ENCODE data around the gene UBE2K.

The UBE2K gene

DNA sequence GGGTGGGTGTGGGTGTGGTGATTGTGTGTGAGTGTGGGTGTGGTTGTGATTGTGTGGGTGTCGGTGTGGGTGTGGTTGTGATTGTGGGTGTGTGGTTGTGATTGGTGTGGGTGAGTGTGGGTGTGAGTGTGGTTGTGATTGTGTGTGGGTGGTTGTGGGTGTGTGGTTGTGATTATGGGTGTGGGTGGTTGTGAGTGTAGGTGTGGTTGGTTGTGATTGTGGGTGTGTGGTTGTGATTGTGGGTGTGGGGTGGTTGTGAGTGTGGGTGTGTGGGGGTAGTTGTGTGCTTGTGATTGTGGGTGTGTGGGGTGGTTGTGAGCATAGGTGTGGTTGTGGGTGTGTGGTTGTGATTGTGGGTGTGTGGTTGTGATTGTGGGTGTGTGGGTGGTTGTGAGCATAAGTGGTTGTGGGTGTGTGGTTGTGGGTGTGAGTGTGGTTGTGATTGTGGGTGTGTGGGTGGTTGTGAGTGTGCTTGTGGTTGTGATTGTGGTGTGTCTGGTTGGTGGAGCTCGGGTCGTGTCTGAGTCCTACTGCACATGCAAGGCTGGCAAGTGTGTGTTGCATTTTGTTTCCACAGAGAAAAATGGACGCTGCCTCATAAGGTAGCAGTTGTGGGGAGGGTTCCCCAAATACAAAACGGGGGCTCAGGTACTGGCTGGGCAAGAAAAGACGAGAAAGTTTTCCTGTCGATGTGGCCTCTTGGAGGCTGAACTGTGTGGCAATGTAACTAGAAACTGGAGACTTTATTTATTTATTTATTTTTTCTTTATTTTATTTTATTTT is 116.7 kb downstream of the UBE2K start:
- no peak for TF ChIP-seq TCF4 (CRISPR knock-in tag; IDR thresholded peaks at IDR 0.05; ENCODE audit: borderline replicate concordance)
- no peak for ATAC-seq

DNA sequence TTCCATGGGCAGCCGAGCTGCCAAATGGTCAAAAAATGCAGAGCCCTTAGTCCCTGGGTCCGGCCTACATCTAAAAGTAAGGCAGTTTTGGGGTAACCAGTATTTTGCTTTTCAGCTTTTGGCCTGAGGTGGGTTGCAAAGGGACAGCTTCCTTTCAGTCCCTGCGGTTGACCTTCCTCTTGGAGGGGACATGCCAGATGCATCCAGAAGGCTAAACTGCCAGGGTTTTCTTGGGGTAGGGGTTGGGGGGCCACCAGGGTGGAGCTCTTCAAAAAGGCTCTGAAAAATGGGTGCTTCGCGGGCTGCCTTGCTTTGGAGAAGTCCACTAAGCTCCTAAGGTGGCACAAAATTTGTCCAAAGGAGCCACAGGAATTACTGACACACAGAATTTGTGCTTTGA is 120.7 kb downstream of the UBE2K start:
- no peak for TF ChIP-seq ZFP3 (CRISPR knock-in tag; IDR thresholded peaks at IDR 0.05)
- no peak for TF ChIP-seq TOX (CRISPR knock-in tag; IDR thresholded peaks at IDR 0.05; ENCODE audit: borderline replicate concordance)
- TF ChIP-seq CREB5 (CRISPR knock-in tag; IDR thresholded peaks at IDR 0.05; ENCODE audit: low read depth): no peak
- no peak for TF ChIP-seq CSRNP3 (CRISPR knock-in tag; IDR thresholded peaks at IDR 0.05)
- TF ChIP-seq SNAI2 (CRISPR knock-in tag; IDR thresholded peaks at IDR 0.05): no peak
- TF ChIP-seq ESRRG (CRISPR knock-in tag; IDR thresholded peaks at IDR 0.05): no peak
- TF ChIP-seq GLIS3 (CRISPR knock-in tag; IDR thresholded peaks at IDR 0.05): no peak
- no peak for TF ChIP-seq TCF4 (CRISPR knock-in tag; IDR thresholded peaks at IDR 0.05; ENCODE audit: borderline replicate concordance)
- TF ChIP-seq, protein P1, sequence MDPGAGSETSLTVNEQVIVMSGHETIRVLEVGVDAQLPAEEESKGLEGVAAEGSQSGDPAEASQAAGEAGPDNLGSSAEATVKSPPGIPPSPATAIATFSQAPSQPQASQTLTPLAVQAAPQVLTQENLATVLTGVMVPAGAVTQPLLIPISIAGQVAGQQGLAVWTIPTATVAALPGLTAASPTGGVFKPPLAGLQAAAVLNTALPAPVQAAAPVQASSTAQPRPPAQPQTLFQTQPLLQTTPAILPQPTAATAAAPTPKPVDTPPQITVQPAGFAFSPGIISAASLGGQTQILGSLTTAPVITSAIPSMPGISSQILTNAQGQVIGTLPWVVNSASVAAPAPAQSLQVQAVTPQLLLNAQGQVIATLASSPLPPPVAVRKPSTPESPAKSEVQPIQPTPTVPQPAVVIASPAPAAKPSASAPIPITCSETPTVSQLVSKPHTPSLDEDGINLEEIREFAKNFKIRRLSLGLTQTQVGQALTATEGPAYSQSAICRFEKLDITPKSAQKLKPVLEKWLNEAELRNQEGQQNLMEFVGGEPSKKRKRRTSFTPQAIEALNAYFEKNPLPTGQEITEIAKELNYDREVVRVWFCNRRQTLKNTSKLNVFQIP (CRISPR knock-in tag; IDR thresholded peaks at IDR 0.05; ENCODE audit: borderline replicate concordance, low read depth): no peak
- no peak for TF ChIP-seq BACH2 (CRISPR knock-in tag; IDR thresholded peaks at IDR 0.05; ENCODE audit: borderline replicate concordance)
- TF ChIP-seq ARNTL (CRISPR knock-in tag; IDR thresholded peaks at IDR 0.05; ENCODE audit: borderline replicate concordance, low read depth): no peak
- TF ChIP-seq, protein P2, sequence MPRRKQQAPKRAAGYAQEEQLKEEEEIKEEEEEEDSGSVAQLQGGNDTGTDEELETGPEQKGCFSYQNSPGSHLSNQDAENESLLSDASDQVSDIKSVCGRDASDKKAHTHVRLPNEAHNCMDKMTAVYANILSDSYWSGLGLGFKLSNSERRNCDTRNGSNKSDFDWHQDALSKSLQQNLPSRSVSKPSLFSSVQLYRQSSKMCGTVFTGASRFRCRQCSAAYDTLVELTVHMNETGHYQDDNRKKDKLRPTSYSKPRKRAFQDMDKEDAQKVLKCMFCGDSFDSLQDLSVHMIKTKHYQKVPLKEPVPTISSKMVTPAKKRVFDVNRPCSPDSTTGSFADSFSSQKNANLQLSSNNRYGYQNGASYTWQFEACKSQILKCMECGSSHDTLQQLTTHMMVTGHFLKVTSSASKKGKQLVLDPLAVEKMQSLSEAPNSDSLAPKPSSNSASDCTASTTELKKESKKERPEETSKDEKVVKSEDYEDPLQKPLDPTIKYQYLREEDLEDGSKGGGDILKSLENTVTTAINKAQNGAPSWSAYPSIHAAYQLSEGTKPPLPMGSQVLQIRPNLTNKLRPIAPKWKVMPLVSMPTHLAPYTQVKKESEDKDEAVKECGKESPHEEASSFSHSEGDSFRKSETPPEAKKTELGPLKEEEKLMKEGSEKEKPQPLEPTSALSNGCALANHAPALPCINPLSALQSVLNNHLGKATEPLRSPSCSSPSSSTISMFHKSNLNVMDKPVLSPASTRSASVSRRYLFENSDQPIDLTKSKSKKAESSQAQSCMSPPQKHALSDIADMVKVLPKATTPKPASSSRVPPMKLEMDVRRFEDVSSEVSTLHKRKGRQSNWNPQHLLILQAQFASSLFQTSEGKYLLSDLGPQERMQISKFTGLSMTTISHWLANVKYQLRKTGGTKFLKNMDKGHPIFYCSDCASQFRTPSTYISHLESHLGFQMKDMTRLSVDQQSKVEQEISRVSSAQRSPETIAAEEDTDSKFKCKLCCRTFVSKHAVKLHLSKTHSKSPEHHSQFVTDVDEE (CRISPR knock-in tag; IDR thresholded peaks at IDR 0.05): no peak
- TF ChIP-seq OSR1 (CRISPR knock-in tag; IDR thresholded peaks at IDR 0.05): no peak
- TF ChIP-seq ISL1 (CRISPR knock-in tag; IDR thresholded peaks at IDR 0.05): no peak
- TF ChIP-seq ZNF8 (CRISPR knock-in tag; IDR thresholded peaks at IDR 0.05): no peak
- TF ChIP-seq CSDC2 (CRISPR knock-in tag; IDR thresholded peaks at IDR 0.05): no peak
- no peak for TF ChIP-seq PPARA (CRISPR knock-in tag; IDR thresholded peaks at IDR 0.05; ENCODE audit: borderline replicate concordance)
- ATAC-seq: no peak

GRCh38 chr4:39820186-39820585 is 122.2 kb downstream of the UBE2K start:
- no peak for TF ChIP-seq CSDC2 (CRISPR knock-in tag; IDR thresholded peaks at IDR 0.05)
- TF ChIP-seq OSR1 (CRISPR knock-in tag; IDR thresholded peaks at IDR 0.05): no peak
- TF ChIP-seq, protein P2 (CRISPR knock-in tag; IDR thresholded peaks at IDR 0.05): no peak
- no peak for TF ChIP-seq RARB (CRISPR knock-in tag; IDR thresholded peaks at IDR 0.05)
- no peak for TF ChIP-seq GLIS3 (CRISPR knock-in tag; IDR thresholded peaks at IDR 0.05)
- no peak for TF ChIP-seq ZC3H10 (CRISPR knock-in tag; IDR thresholded peaks at IDR 0.05)
- no peak for TF ChIP-seq CREB5 (CRISPR knock-in tag; IDR thresholded peaks at IDR 0.05; ENCODE audit: low read depth)
- TF ChIP-seq TOX (CRISPR knock-in tag; IDR thresholded peaks at IDR 0.05; ENCODE audit: borderline replicate concordance): no peak
- TF ChIP-seq SNAI2 (CRISPR knock-in tag; IDR thresholded peaks at IDR 0.05): no peak
- TF ChIP-seq TCF4 (CRISPR knock-in tag; IDR thresholded peaks at IDR 0.05; ENCODE audit: borderline replicate concordance): no peak
- no peak for TF ChIP-seq ZFP3 (CRISPR knock-in tag; IDR thresholded peaks at IDR 0.05)
- no peak for TF ChIP-seq ARNTL (CRISPR knock-in tag; IDR thresholded peaks at IDR 0.05; ENCODE audit: borderline replicate concordance, low read depth)
- no peak for TF ChIP-seq PATZ1 (CRISPR knock-in tag; IDR thresholded peaks at IDR 0.05; ENCODE audit: borderline replicate concordance)
- no peak for TF ChIP-seq ZNF70 (CRISPR knock-in tag; IDR thresholded peaks at IDR 0.05)
- ATAC-seq: no peak
